OCI-LY7 (cell line): ENCODE results near the gene MAML3.

Experiments used
- CTCF ChIP-seq: fragments of 200-600 bp; sonication (generic); conservative IDR thresholded peaks from 2 replicates; pipeline ENCODE4 v1.5.1; 2014; ENCODE audit warnings: mild to moderate bottlenecking, antibody characterized with exemption, low read length, moderate library complexity, mixed read lengths
- EZH2phosphoT487 ChIP-seq: fragments of 200-600 bp; sonication (generic); IDR thresholded peaks from 2 replicates; pipeline ENCODE4 v1.6.1; 2018; ENCODE audit warnings: low read depth, borderline replicate concordance, mild to moderate bottlenecking, mixed run types, antibody characterized with exemption, low read length, moderate library complexity, mixed read lengths

- TF ChIP-seq CTCF: no peak
- no peak for TF ChIP-seq EZH2phosphoT487
Measured at GRCh38 chr4:139915037-139915436, 238.9 kb downstream of the MAML3 start.
